Kidney (tissue), 14 donors: ENCODE data around the gene F5. TPM values are rescaled to one million over a fixed set of nuclear protein-coding genes. Genes with fewer than 3 reads are reported as not detected.

Source experiments
- DNase-seq, 5 donors: peaks; one replicate each; pipeline ENCODE4 v3.0.0-alpha.2; 2013 to 2020
- FAIRE-seq: peaks from 2 replicates; lab custom pipeline; 2012; peaks lifted over from hg19 to GRCh38; lab: Jason Lieb, UNC
- H3K27ac ChIP-seq, 2 donors: one replicate each; pipeline ENCODE4 v1.7.0; 2013; ENCODE audit warnings: low read depth in 2 of 2, low read length in 2 of 2, inconsistent platforms in 1 of 2
- H3K27me3 ChIP-seq: one replicate; pipeline ENCODE4 v1.7.1; 2013; ENCODE audit warnings: low read length, inconsistent platforms; ENCODE audit not compliant: control insufficient read depth, insufficient read depth
- H3K36me3 ChIP-seq, 3 donors: one replicate each; pipeline versions ENCODE4 v1.7.0 to v1.7.1; 2013; ENCODE audit warnings: low read length in 3 of 3, control low read depth in 1 of 3, inconsistent platforms in 1 of 3; ENCODE audit not compliant: insufficient read depth in 3 of 3, control insufficient read depth in 2 of 3
- H3K4me1 ChIP-seq, 3 donors: one replicate each; pipeline versions ENCODE4 v1.7.0 to v1.7.1; 2013; ENCODE audit warnings: low read length in 3 of 3, inconsistent platforms in 1 of 3, low read depth in 1 of 3; ENCODE audit not compliant: control insufficient read depth in 2 of 3, insufficient read depth in 2 of 3
- H3K4me3 ChIP-seq, 3 donors: one replicate each; pipeline versions ENCODE4 v1.7.0 to v1.8.1; 2013; ENCODE audit warnings: low read length in 3 of 3, control low read depth in 1 of 3, inconsistent platforms in 1 of 3
- H3K9ac ChIP-seq, 3 donors: one replicate each; pipeline versions ENCODE4 v1.7.0 to v1.7.1; 2013; ENCODE audit warnings: low read length in 3 of 3, control low read depth in 1 of 3, inconsistent platforms in 1 of 3
- H3K9me3 ChIP-seq, 3 donors: one replicate each; pipeline versions ENCODE4 v1.7.0 to v1.7.1; 2013; ENCODE audit warnings: low read length in 3 of 3, control low read depth in 1 of 3, inconsistent platforms in 1 of 3; ENCODE audit not compliant: control insufficient read depth in 2 of 3, insufficient read depth in 1 of 3
- CTCF ChIP-seq: IDR thresholded peaks from 3 replicates; pipeline ENCODE4 v1.5.1; 2012; ENCODE audit warnings: mild to moderate bottlenecking, moderate library complexity, borderline replicate concordance; ENCODE audit not compliant: insufficient read depth; ENCODE audit errors: extremely low read depth
- intact Hi-C: fragments of 100-400 bp; cut with DNase I; formaldehyde crosslinking; loops from one replicate; pipeline ENCODE4 v1.11.1; 2022
- polyA plus RNA-seq: library from polyadenylated mRNA; stranded (reverse); fragments of 350-450 nt; fragmentation: Illumina TruSeq; extraction: RNeasy Lipid Tissue Mini Kit (QIAGEN cat#74804); gene quantifications from one replicate; pipeline ENCODE4 v1.2.3, GENCODE V29; 2014; ENCODE audit warnings: low read depth, low replicate concordance; ENCODE audit not compliant: insufficient read depth
- total RNA-seq: library from RNA; stranded (reverse); fragmentation: NEBNext Ultra II Directional; extraction: Animal tissue kit (Norgen Biotek cat#: 25700); gene quantifications from one replicate; pipeline ENCODE4 v1.2.1, GENCODE V29; 2021
- donor health status: control.
- donor health status: control.
- donor health status: control.
- donor health status: control.
- donor health status: control.
- donor health status: DM: yes; HTN: yes; CAD: no.
- donor health status: Normal renal cell carcinoma (clear cell type).

F5 gene
- total and polyA plus RNA-seq, 2 donors from 2014 or later, result 3.8 to 5.1 TPM

DNA sequence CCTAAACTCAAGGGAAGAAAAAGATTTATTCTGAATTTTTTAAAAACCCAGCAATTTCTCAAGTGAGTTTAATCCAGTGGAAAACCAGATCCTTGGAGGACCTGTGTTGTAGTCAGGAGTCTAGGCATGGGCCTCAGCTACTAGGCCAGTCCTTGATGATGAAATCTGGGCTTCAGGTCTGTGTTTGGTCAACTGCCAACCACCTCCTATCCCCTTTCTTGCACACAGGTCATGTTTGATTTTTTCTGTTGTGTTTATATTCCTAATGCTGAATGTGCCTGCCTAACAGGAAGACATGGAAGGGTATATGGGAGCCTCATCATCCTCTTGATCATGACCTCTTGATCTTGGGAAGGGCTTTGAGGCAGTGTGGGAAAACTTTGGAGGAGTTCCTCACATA, 62.4 kb downstream of the F5 start:
- FAIRE-seq (no peak), DNase-seq (no peak)
- Histone ChIP-seq H3K9ac (no peak overlapping the region), H3K36me3 (no peaks in the 10 kb centered on the region), H3K9me3 (no peaks in the 10 kb centered on the region), H3K27me3 (no peaks in the 10 kb centered on the region), H3K27ac (no peak overlapping the region), H3K4me1 (peaks cover 0 to 5% (median 0%) of the 10 kb centered on the region in 3 donors), H3K4me3 (no peak overlapping the region)
- intact Hi-C loops, result no loop called here
- TF ChIP-seq CTCF, result no peak

- no peak overlapping the region for H3K4me3 ChIP-seq
- DNase-seq (no peak), FAIRE-seq (no peak)
- intact Hi-C loops, result no loop called here
- H3K9ac ChIP-seq, result no peak overlapping the region
- H3K27me3 ChIP-seq, result no peaks in the 10 kb centered on the region
- no peaks in the 10 kb centered on the region for H3K36me3 ChIP-seq
- TF ChIP-seq CTCF, result no peak
- no peaks in the 10 kb centered on the region for H3K4me1 ChIP-seq
- no peaks in the 10 kb centered on the region for H3K9me3 ChIP-seq
- H3K27ac ChIP-seq, result no peak overlapping the region
Measured at GRCh38 chr1:169521226-169521625, 65.1 kb downstream of the F5 start.

GRCh38 chr1:169517558-169518186, 68.6 kb downstream of the F5 start:
- no peak for TF ChIP-seq CTCF
- no peak overlapping the region for H3K27ac ChIP-seq
- no peaks in the 10 kb centered on the region for H3K4me1 ChIP-seq
- FAIRE-seq, result no peak
- no peak overlapping the region for H3K9ac ChIP-seq
- no peak overlapping the region for H3K4me3 ChIP-seq
- H3K36me3 ChIP-seq, result no peaks in the 10 kb centered on the region
- no peaks in the 10 kb centered on the region for H3K27me3 ChIP-seq
- no peak for DNase-seq
- H3K9me3 ChIP-seq, result no peaks in the 10 kb centered on the region
- intact Hi-C loops, result no loop called here

GRCh38 chr1:169515641-169516040, 70.6 kb downstream of the F5 start:
- Histone ChIP-seq H3K9me3 (no peaks in the 10 kb centered on the region), H3K27ac (no peak overlapping the region), H3K4me1 (no peaks in the 10 kb centered on the region), H3K36me3 (no peaks in the 10 kb centered on the region), H3K27me3 (no peaks in the 10 kb centered on the region), H3K4me3 (no peak overlapping the region), H3K9ac (no peak overlapping the region)
- no peak for DNase-seq
- FAIRE-seq, result no peak
- no peak for TF ChIP-seq CTCF
- intact Hi-C loops, result no loop called here
